GM18505 (cell line): Measurements from ENCODE around the gene DYNLRB2.
A peak's percentile ranks its signal among the peaks of the same experiment; 100 is the strongest.

Experiments used
- ATAC-seq: cut with Tn5 transposase; IDR thresholded peaks from one replicate; pipeline ENCODE4 v1.9.1; 2021; ENCODE audit not compliant: unreplicated experiment
- POLR2A ChIP-seq: IDR thresholded peaks from 4 replicates; pipeline ENCODE4 v1.6.1; 2011; ENCODE audit warnings: borderline replicate concordance; ENCODE audit not compliant: insufficient read depth, insufficient read length; ENCODE audit errors: extremely low read depth

DYNLRB2 gene

GRCh38 chr16:80540516-80541305 is at the start of gene DYNLRB2:
DYNLRB2 (plus strand) TSS chr16:80540993; CDS start chr16:80541077, 84 bp downstream.
- peak; percentile 96 for ATAC-seq

GRCh38 chr16:80500116-80500859 is 40.5 kb upstream of the DYNLRB2 start:
- no peak for TF ChIP-seq POLR2A
- ATAC-seq = no peak

More at GRCh38 chr16:80540516-80541305, at the start of gene DYNLRB2:
- peak; percentile 88 for TF ChIP-seq POLR2A

DNA sequence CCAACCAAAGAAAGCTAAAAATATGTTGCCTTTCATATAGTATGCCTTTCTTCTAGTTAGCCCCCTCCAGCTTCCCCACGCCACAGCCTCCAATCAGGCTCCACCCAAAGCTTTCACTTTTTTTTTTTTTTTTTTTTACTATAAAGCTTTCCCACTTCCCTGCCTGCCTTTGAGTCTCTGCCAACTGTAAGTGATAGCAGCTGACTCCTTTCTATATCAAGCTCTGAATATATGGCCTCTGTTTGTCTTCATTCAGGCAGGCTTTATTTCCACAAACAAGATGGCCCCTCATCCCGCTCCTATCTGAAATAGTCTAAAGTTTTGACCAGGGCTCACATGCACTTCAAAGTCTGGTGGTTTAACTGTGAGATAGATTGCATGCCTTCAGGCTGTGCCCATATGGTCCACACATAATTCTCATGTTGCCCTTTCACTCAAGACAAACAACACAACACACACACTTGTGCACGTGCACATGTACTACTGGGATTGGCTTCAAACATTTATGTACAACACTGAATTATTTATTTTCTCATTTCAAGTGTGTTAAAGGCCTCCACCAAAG is 39.8 kb upstream of the DYNLRB2 start:
- TF ChIP-seq POLR2A = no peak
- no peak for ATAC-seq

GRCh38 chr16:80503107-80503506 is 37.7 kb upstream of the DYNLRB2 start:
- no peak for ATAC-seq
- TF ChIP-seq POLR2A = no peak

- no peak for ATAC-seq
- no peak for TF ChIP-seq POLR2A
Observed at GRCh38 chr16:80507538-80507937, 33.3 kb upstream of the DYNLRB2 start.

- TF ChIP-seq POLR2A = no peak
- ATAC-seq = no peak
Observed at GRCh38 chr16:80509872-80510271, 30.9 kb upstream of the DYNLRB2 start.

- no peak for TF ChIP-seq POLR2A
Observed at GRCh38 chr16:80511824-80512592, 28.8 kb upstream of the DYNLRB2 start.

DNA sequence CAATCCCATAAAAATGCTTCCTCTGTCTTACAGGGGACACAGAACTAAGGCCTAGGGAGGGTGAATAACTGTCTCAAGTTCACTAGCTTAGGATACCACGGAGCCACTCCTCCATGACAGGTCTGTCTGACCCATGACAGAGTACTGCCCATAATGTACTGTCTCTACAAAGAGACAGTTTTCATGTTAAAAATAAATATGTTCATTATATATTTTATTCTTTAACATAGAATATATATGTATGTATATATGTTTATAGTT is 28.3 kb upstream of the DYNLRB2 start:
- no peak for TF ChIP-seq POLR2A
- ATAC-seq = no peak

More at GRCh38 chr16:80511824-80512592, 28.8 kb upstream of the DYNLRB2 start:
- ATAC-seq = no peak

- no peak for TF ChIP-seq POLR2A
- no peak for ATAC-seq
Observed at GRCh38 chr16:80515374-80515773, 25.4 kb upstream of the DYNLRB2 start.

DNA sequence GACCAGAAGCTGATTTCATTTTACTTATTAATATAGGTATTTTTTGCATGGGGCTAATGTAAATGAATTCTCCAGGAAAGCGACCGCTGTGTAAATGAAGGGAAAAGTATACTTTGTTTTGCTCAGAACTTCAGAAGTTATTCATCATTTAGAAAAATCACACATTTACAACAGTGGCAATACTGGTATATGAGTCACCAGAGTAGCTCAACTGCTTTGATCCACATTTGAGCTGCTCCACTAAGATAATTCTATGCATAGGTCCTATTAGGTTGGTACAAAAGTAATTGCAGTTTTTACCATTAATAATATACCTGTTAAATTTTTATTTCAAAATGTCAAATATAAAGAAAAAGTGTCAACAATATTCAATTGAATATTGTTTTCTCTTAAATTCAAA is 22.9 kb upstream of the DYNLRB2 start:
- no peak for TF ChIP-seq POLR2A
- no peak for ATAC-seq

DNA sequence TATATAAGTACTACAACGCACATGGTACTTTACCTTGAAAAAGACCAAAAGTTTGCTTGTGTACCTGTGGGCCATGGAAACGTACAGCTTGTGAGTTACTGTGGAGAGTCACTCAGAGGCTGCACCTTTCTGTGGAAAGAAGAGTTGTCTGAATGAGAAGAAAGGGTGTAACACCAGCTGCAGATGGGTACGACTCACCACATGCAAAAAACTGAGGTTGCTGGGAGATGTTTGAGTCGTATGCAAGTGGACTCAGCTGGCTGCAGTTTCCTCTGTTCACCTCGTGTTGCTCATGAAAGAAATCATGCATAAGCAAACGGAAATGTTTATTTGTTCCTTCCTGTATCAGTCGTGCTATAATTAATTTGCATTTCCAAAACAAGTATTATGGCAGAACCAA is 22.4 kb upstream of the DYNLRB2 start:
- ATAC-seq = no peak
- TF ChIP-seq POLR2A = no peak

- no peak for ATAC-seq
- no peak for TF ChIP-seq POLR2A
Observed at GRCh38 chr16:80519189-80519588, 21.6 kb upstream of the DYNLRB2 start.

- no peak for TF ChIP-seq POLR2A
- no peak for ATAC-seq
Observed at GRCh38 chr16:80525420-80525819, 15.4 kb upstream of the DYNLRB2 start.
